HL-60/S4 treated with phorbol 12-myristate 13-acetate at 8.2 ng/mL for 4 days and 3 days (cell line): ENCODE results near the gene CFHR1.

Experiments
- in situ Hi-C: fragments of 300-500 bp; cut with MboI; formaldehyde crosslinking; loops from 2 replicates; pipeline ENCODE4 v1.15.0; 2022; ENCODE audit warnings: low sequenced_read_pairs

Gene CFHR1

DNA sequence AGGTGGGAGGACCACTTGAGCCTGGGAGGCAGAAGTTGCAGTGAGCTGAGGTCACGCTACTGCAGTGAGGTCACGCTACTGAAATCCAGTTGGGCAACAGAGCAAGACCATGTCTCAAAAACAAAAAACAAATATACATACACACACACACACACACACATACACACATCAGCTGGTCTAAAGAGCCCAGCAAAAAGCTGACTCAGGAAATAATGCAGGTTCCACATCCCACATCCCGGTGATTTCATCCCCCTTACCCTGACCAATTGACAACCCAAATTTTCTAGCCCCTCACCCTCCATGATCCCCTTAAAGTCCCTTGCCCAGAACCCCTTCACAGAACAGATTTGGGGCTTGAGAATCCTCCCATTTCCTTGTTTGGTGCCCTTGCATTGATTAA lies 56.4 kb downstream of the CFHR1 start:
- in situ Hi-C loops: no loop called here

DNA sequence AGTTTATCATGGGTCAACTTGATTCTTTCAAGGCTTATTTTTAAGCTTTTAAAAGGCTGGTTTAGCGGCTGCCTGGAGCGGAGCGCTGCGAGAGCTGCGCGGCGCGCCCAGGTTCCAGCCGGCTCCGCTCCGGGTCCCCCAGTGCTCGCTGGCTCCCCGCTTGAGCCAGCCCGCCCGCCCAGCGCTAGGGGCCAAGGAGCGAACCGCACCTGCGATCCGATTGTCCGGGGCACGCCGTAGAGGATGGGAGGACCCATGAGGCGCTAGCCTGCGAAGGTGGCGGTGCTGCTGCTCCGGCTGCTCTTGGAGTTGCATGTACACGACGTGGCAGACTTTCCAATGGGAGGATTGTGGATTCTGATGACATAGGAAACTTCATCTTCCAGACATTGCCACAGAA lies 58.4 kb downstream of the CFHR1 start:
- in situ Hi-C loops: no loop called here
